IPS-20b (cell line): Measurements from ENCODE around the gene ZNF532.

Source experiments
- H3K27ac ChIP-seq: one replicate; pipeline ENCODE4 v1.5.1; 2013; ENCODE audit warnings: low read length
- H3K27me3 ChIP-seq: 2 replicates; pipeline ENCODE4 v1.6.1; 2013; ENCODE audit warnings: mild to moderate bottlenecking, low read length, inconsistent platforms; ENCODE audit not compliant: insufficient read depth
- H3K36me3 ChIP-seq: 2 replicates; pipeline ENCODE4 v1.6.1; 2013; ENCODE audit warnings: low read depth, mild to moderate bottlenecking, inconsistent platforms, low read length, moderate library complexity; ENCODE audit not compliant: insufficient read depth
- H3K4me1 ChIP-seq: 2 replicates; pipeline ENCODE4 v1.6.1; 2013; ENCODE audit warnings: mild to moderate bottlenecking, control low read depth, inconsistent platforms, low read length, moderate library complexity; ENCODE audit not compliant: insufficient read depth
- H3K4me3 ChIP-seq: 2 replicates; pipeline ENCODE4 v1.5.1; 2013; ENCODE audit warnings: mild to moderate bottlenecking, low read length, inconsistent platforms
- H3K9ac ChIP-seq: 2 replicates; pipeline ENCODE4 v1.6.1; 2013; ENCODE audit warnings: low read depth, mild to moderate bottlenecking, inconsistent platforms, low read length, moderate library complexity
- H3K9me3 ChIP-seq: 2 replicates; pipeline ENCODE4 v1.6.1; 2013; ENCODE audit warnings: mild to moderate bottlenecking, low read depth, low read length, inconsistent platforms; ENCODE audit not compliant: insufficient read depth

The ZNF532 gene

GRCh38 chr18:58955738-58956137 is 91.1 kb downstream of the ZNF532 start:
- Histone ChIP-seq H3K4me1 (no peaks in the 10 kb centered on the region), H3K27ac (no peak overlapping the region), H3K36me3 (peaks cover 98% of the 10 kb centered on the region), H3K27me3 (no peaks in the 10 kb centered on the region), H3K4me3 (no peak overlapping the region), H3K9me3 (no peaks in the 10 kb centered on the region), H3K9ac (no peak overlapping the region)

GRCh38 chr18:58958628-58959027 is 94.0 kb downstream of the ZNF532 start:
- H3K27me3 ChIP-seq = no peaks in the 10 kb centered on the region
- no peaks in the 10 kb centered on the region for H3K4me1 ChIP-seq
- no peak overlapping the region for H3K27ac ChIP-seq
- H3K9me3 ChIP-seq = no peaks in the 10 kb centered on the region
- no peak overlapping the region for H3K9ac ChIP-seq
- peaks cover 97% of the 10 kb centered on the region for H3K36me3 ChIP-seq
- H3K4me3 ChIP-seq = no peak overlapping the region

GRCh38 chr18:58960508-58960907 is 95.8 kb downstream of the ZNF532 start:
- Histone ChIP-seq H3K4me1 (no peaks in the 10 kb centered on the region), H3K9ac (no peak overlapping the region), H3K27me3 (no peaks in the 10 kb centered on the region), H3K4me3 (no peak overlapping the region), H3K36me3 (peaks cover 92% of the 10 kb centered on the region), H3K9me3 (no peaks in the 10 kb centered on the region), H3K27ac (no peak overlapping the region)

GRCh38 chr18:58960946-58961722 is 96.5 kb downstream of the ZNF532 start:
- H3K36me3 ChIP-seq = peaks cover 92% of the 10 kb centered on the region
- H3K4me3 ChIP-seq = no peak overlapping the region
- no peak overlapping the region for H3K27ac ChIP-seq
- no peaks in the 10 kb centered on the region for H3K4me1 ChIP-seq
- H3K9me3 ChIP-seq = no peaks in the 10 kb centered on the region
- no peaks in the 10 kb centered on the region for H3K27me3 ChIP-seq
- H3K9ac ChIP-seq = no peak overlapping the region

- Histone ChIP-seq H3K4me3 (no peak overlapping the region), H3K9me3 (no peaks in the 10 kb centered on the region), H3K27me3 (no peaks in the 10 kb centered on the region), H3K36me3 (peaks cover 92% of the 10 kb centered on the region), H3K4me1 (no peaks in the 10 kb centered on the region), H3K9ac (no peak overlapping the region), H3K27ac (no peak overlapping the region)
Observed at GRCh38 chr18:58962336-58962735, 97.7 kb downstream of the ZNF532 start.

GRCh38 chr18:58965291-58966004 is 100.8 kb downstream of the ZNF532 start:
- Histone ChIP-seq H3K4me1 (no peaks in the 10 kb centered on the region), H3K4me3 (no peak overlapping the region), H3K27me3 (no peaks in the 10 kb centered on the region), H3K9ac (no peak overlapping the region), H3K27ac (no peak overlapping the region), H3K9me3 (no peaks in the 10 kb centered on the region), H3K36me3 (peaks cover 91% of the 10 kb centered on the region)

- no peaks in the 10 kb centered on the region for H3K9me3 ChIP-seq
- no peak overlapping the region for H3K9ac ChIP-seq
- no peak overlapping the region for H3K27ac ChIP-seq
- no peak overlapping the region for H3K4me3 ChIP-seq
- H3K4me1 ChIP-seq = peaks cover 4% of the 10 kb centered on the region; the same call in 1 of the 2 replicates
- H3K27me3 ChIP-seq = no peaks in the 10 kb centered on the region
- H3K36me3 ChIP-seq = peaks cover 91% of the 10 kb centered on the region
Observed at GRCh38 chr18:58966005-58966677, 101.5 kb downstream of the ZNF532 start.

- Histone ChIP-seq H3K27ac (no peak overlapping the region), H3K4me3 (no peak overlapping the region), H3K27me3 (no peaks in the 10 kb centered on the region), H3K9me3 (no peaks in the 10 kb centered on the region), H3K9ac (no peak overlapping the region), H3K36me3 (peaks cover 91% of the 10 kb centered on the region), H3K4me1 (peaks cover 6% of the 10 kb centered on the region; the same call in 1 of the 2 replicates)
Observed at GRCh38 chr18:58966704-58967103, 102.0 kb downstream of the ZNF532 start.

GRCh38 chr18:58967751-58968254 is 103.1 kb downstream of the ZNF532 start:
- H3K36me3 ChIP-seq = peaks cover 93% of the 10 kb centered on the region
- no peaks in the 10 kb centered on the region for H3K27me3 ChIP-seq
- H3K9ac ChIP-seq = no peak overlapping the region
- H3K9me3 ChIP-seq = no peaks in the 10 kb centered on the region
- H3K4me3 ChIP-seq = no peak overlapping the region
- peaks cover 6% of the 10 kb centered on the region; the same call in 1 of the 2 replicates for H3K4me1 ChIP-seq
- H3K27ac ChIP-seq = no peak overlapping the region

- Histone ChIP-seq H3K4me3 (no peak overlapping the region), H3K9me3 (no peaks in the 10 kb centered on the region), H3K36me3 (peaks cover 98% of the 10 kb centered on the region), H3K27me3 (no peaks in the 10 kb centered on the region), H3K4me1 (peaks cover 6% of the 10 kb centered on the region; the same call in 1 of the 2 replicates), H3K27ac (no peak overlapping the region), H3K9ac (no peak overlapping the region)
Observed at GRCh38 chr18:58970943-58971790, 106.5 kb downstream of the ZNF532 start.

GRCh38 chr18:58975296-58975695 is 110.6 kb downstream of the ZNF532 start:
- Histone ChIP-seq H3K9ac (no peak overlapping the region), H3K27ac (no peak overlapping the region), H3K9me3 (no peaks in the 10 kb centered on the region), H3K4me3 (no peak overlapping the region), H3K36me3 (peaks cover 94% of the 10 kb centered on the region), H3K4me1 (peaks cover 6% of the 10 kb centered on the region; the same call in 1 of the 2 replicates), H3K27me3 (no peaks in the 10 kb centered on the region)
